Measurements from ENCODE around the gene TGM1. TPM values are rescaled to one million over a fixed set of nuclear protein-coding genes. Genes with fewer than 3 reads are reported as not detected.

TGM1 gene
- total RNA-seq, 1 donor from 2014 or later = 10.2 TPM

DNA sequence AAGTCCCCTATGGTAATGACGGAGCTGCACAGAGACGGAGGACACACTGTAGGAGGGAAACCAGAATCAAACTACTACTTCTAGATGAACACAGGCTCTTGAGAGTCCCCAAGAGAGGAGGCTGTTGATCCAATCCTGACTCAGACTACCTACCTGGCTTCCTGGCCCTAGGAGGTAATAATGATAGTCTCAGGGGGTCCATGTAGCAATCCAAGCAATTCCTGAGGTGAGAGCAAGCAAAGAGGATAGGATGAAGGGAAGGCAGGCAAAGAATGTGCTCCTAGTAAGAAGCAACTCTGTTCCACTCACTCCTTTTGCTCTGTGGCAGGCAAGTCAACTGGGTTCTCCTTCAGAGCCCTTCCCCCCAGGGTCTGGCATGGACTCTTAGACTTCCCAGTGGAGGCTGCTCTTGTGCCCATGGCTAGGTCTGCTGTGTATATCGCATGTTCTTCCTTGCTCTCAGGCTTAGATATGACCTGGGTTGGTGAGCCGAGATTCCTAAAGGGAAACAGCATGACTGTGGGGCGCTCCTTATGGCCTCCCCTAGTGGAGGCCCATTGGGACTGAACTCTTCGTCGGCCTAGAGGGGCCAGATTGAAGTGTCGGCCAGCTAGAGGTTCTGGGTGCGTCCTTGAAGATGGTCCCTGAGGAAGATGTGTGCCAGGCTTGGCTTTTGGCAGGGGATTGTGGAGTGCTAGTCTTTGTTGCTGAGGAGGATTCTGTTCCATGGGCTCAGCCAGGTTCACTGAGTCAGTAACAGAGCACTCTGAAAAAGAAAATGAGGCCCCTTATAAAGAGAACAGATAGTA, 22.7 kb downstream of the TGM1 start:
- DNase-seq (ENCODE audit: low spot score in 2 of 2, unreplicated experiment in 2 of 2) = no peak
- TF ChIP-seq, protein P1, sequence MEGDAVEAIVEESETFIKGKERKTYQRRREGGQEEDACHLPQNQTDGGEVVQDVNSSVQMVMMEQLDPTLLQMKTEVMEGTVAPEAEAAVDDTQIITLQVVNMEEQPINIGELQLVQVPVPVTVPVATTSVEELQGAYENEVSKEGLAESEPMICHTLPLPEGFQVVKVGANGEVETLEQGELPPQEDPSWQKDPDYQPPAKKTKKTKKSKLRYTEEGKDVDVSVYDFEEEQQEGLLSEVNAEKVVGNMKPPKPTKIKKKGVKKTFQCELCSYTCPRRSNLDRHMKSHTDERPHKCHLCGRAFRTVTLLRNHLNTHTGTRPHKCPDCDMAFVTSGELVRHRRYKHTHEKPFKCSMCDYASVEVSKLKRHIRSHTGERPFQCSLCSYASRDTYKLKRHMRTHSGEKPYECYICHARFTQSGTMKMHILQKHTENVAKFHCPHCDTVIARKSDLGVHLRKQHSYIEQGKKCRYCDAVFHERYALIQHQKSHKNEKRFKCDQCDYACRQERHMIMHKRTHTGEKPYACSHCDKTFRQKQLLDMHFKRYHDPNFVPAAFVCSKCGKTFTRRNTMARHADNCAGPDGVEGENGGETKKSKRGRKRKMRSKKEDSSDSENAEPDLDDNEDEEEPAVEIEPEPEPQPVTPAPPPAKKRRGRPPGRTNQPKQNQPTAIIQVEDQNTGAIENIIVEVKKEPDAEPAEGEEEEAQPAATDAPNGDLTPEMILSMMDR (IDR thresholded peaks at IDR 0.05; ENCODE audit: unreplicated experiment) = no peak
- Mint-ChIP-seq H3K36me3 (peaks cover 29% of the 10 kb centered on the region), H3K27ac (no peak overlapping the region), H3K27me3 (ENCODE audit: low read depth) (no peaks in the 10 kb centered on the region), H3K9me3 (no peaks in the 10 kb centered on the region), H3K4me3 (peak overlapping the region; percentile 93), H3K4me1 (peaks cover 34% of the 10 kb centered on the region)

GRCh38 chr14:24238527-24239037, 24.4 kb downstream of the TGM1 start:
- Mint-ChIP-seq H3K27me3 (ENCODE audit: low read depth) (no peaks in the 10 kb centered on the region), H3K36me3 (peaks cover 29% of the 10 kb centered on the region), H3K4me3 (no peak overlapping the region), H3K27ac (peak overlapping the region; percentile 51), H3K9me3 (no peaks in the 10 kb centered on the region), H3K4me1 (peaks cover 43% of the 10 kb centered on the region)
- DNase-seq (ENCODE audit: low spot score in 2 of 2, unreplicated experiment in 2 of 2) = no peak
- TF ChIP-seq, protein P1 (IDR thresholded peaks at IDR 0.05; ENCODE audit: unreplicated experiment) = no peak

DNA sequence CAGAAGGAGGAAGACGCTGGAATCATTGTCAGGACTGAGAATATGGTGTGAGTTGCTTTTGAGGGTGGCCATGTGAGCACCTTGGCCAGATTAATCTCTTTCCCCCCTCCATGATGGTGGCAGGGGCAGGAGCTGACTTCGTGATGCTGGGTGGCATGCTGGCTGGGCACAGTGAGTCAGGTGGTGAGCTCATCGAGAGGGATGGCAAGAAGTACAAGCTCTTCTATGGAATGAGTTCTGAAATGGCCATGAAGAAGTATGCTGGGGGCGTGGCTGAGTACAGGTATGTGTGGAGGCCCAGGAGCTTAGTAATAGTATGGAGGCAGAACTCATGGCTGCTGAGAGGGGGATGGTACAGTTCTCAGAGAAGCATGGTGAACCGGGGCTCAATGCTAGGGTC, 24.9 kb downstream of the TGM1 start:
- DNase-seq (ENCODE audit: low spot score in 2 of 2, unreplicated experiment in 2 of 2) = no peak
- TF ChIP-seq, protein P1 (IDR thresholded peaks at IDR 0.05; ENCODE audit: unreplicated experiment) = no peak
- Mint-ChIP-seq H3K9me3 (no peaks in the 10 kb centered on the region), H3K4me1 (peaks cover 46% of the 10 kb centered on the region), H3K4me3 (no peak overlapping the region), H3K27ac (peak overlapping the region; percentile 51), H3K27me3 (ENCODE audit: low read depth) (no peaks in the 10 kb centered on the region), H3K36me3 (peaks cover 29% of the 10 kb centered on the region)

GRCh38 chr14:24237463-24237955, 25.5 kb downstream of the TGM1 start:
- peaks cover 29% of the 10 kb centered on the region for H3K36me3 Mint-ChIP-seq
- H3K27ac Mint-ChIP-seq = no peak overlapping the region
- H3K27me3 Mint-ChIP-seq (ENCODE audit: low read depth) = no peaks in the 10 kb centered on the region
- H3K4me3 Mint-ChIP-seq = no peak overlapping the region
- TF ChIP-seq, protein P1 (IDR thresholded peaks at IDR 0.05; ENCODE audit: unreplicated experiment) = no peak
- no peaks in the 10 kb centered on the region for H3K9me3 Mint-ChIP-seq
- DNase-seq (ENCODE audit: low spot score in 2 of 2, unreplicated experiment in 2 of 2) = no peak
- peaks cover 45% of the 10 kb centered on the region for H3K4me1 Mint-ChIP-seq

DNA sequence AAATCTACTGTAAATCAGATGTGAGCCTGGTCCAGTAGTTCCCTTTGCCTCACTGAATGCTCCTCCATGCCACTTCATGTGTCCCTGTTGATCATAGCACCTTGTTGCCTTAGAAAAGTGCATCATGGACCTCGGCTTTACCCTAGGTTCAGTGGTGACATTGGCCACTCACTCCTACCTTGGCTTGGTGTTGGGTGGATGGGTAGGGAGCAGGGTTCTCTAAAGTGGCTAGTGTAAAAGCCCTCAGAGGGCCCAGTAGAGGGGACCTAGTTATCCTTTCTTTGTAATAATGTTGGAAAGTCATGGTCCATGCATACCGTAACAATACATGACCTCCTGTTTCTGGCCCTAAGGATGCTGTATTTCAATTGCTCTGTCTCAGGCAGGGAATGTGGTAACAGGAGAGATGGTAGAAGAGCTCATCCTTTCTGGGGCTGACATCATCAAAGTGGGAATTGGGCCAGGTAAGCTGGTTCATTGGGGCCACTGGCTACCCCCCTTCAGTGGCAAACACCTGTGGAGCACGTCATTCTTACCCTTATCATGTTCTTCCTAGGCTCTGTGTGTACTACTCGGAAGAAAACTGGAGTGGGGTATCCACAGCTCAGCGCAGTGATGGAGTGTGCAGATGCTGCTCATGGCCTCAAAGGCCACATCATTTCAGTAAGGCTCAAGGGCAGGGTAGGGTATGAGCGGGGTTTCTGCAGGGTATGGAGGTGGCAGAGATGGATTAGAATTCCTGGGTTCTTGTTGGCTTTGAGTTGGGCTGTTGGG, 26.1 kb downstream of the TGM1 start:
- no peak for DNase-seq (ENCODE audit: low spot score in 2 of 2, unreplicated experiment in 2 of 2)
- peaks cover 42% of the 10 kb centered on the region for H3K4me1 Mint-ChIP-seq

More for the DNA sequence above, 26.1 kb downstream of the TGM1 start:
- no peak overlapping the region for H3K4me3 Mint-ChIP-seq
- no peaks in the 10 kb centered on the region for H3K27me3 Mint-ChIP-seq (ENCODE audit: low read depth)
- H3K27ac Mint-ChIP-seq = no peak overlapping the region
- no peaks in the 10 kb centered on the region for H3K9me3 Mint-ChIP-seq
- TF ChIP-seq, protein P1 (IDR thresholded peaks at IDR 0.05; ENCODE audit: unreplicated experiment) = no peak
- peaks cover 29% of the 10 kb centered on the region for H3K36me3 Mint-ChIP-seq

All from mesothelial cell of epicardium (in vitro differentiated cells).